DMS 273 (cell line): ENCODE results near the gene NEDD8.
"Not testable (repeated sequence)": the region's sequence is repeated elsewhere in the genome, so short reads cannot be mapped to it uniquely, and the experiment has no call there.

Source experiments
- DNase-seq: peaks from one replicate; lab custom pipeline; 2025; ENCODE audit not compliant: unreplicated experiment; lab: John Stamatoyannopoulos, UW

Gene NEDD8

GRCh38 chr14:24249230-24250021 lies 17.3 kb upstream of the NEDD8 start:
- no peak for DNase-seq

GRCh38 chr14:24247422-24247821 lies 15.3 kb upstream of the NEDD8 start:
- no peak for DNase-seq

- DNase-seq: no peak
Measured at GRCh38 chr14:24246765-24247212, 14.6 kb upstream of the NEDD8 start.

GRCh38 chr14:24245350-24245749 lies 13.2 kb upstream of the NEDD8 start:
- DNase-seq: not testable (repeated sequence)

DNA sequence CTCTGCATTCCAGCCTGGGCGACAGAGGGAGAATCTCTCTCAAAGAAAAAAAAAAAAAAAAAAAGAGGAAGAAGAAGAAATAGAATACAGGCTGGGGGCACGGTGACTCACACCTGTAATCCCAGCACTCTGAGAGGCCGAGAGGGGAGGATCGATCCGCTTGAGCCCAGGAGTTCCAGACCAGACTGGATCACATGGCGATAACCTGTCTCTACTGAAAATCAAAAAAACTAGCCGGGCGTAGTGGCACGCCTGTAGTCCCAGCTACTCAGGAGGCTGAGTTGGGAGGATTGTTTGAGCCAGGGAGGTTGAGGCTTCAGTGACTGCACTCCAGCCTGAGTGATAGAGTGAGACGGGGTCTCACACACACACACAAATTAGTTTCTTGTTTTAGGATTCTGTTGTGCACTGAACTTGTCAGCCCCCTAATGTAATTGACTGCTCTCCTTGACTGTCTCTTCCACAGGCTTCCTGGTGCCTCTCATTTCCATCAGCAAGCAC lies 11.2 kb upstream of the NEDD8 start:
- DNase-seq: no peak

DNA sequence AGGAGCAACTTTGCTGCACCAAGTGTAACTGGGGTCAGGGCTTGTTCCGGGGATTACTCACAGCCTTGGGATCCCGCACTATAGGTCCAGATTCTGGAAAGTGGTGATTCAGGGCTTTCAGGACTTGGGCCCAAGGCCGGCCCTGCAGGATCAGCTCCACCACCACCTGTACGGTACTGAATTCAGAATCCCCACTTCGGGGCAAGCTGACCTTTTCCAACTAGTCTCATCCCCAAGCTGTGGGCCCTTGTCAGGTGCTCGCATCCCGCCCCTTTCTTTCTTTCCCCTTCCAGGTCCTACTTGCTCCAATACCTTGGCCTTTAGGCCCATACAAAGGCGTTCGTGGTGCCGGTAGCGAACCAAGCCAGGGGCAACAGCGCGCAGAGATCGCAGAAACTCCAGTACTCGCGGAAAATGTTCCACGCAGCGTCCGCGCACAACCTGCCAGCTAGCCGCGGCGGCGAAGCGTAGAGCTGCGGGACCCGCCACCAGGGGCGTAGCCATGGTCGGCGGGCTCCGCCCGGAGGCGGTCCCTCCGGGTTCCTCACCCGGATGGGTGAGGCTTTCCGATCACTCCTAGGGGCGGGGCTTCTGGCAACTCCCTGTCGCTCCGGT lies 9.8 kb upstream of the NEDD8 start:
- DNase-seq: peak; percentile 97

GRCh38 chr14:24240110-24240918 lies 8.1 kb upstream of the NEDD8 start:
- no peak for DNase-seq

DNA sequence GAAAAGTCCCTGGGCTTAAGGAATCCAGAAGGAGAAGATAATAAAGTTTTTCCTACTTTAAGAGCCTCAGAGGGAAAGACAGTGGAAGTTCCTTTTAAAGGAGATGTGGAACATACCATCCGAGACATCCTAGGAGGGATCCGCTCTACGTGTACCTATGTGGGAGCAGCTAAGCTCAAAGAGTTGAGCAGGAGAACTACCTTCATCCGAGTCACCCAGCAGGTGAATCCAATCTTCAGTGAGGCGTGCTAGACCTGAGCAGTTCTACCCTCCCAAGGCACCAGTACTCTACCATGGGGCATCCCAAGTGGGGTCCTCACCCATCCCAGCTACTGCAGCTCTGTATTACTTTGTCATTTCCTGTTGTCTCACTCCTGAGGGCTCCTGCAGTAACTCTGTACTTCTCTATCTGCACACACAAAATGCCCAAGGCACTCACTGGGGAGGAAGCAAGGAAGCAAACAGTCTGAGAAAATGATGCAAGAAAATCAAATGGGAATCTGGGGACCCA lies 6.4 kb upstream of the NEDD8 start:
- no peak for DNase-seq

- DNase-seq: no peak
Measured at GRCh38 chr14:24238123-24238522, 6.0 kb upstream of the NEDD8 start.

DNA sequence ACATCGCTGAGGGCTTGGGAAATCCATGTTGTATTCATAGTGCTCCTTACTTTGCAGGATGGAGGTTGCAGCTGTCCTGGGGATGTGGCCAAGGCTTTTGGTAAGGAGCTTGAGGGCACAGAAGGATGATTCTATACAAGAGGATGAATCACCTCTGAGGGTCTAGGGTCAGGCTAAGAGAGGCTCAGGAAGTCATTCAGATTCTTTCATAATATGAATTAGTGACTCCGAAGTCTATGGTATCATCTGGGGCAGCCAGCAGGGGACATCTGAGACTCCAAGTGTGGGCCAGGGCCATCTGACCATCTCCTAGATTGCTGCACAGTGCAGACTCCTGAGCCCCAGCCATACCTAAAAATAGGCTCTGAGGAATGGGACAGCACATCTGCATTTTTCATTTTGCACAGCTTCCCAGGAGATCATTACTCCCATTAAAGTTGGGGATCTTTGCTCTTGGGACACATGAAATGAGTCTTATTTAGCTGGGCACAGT lies 5.3 kb upstream of the NEDD8 start:
- no peak for DNase-seq

DNA sequence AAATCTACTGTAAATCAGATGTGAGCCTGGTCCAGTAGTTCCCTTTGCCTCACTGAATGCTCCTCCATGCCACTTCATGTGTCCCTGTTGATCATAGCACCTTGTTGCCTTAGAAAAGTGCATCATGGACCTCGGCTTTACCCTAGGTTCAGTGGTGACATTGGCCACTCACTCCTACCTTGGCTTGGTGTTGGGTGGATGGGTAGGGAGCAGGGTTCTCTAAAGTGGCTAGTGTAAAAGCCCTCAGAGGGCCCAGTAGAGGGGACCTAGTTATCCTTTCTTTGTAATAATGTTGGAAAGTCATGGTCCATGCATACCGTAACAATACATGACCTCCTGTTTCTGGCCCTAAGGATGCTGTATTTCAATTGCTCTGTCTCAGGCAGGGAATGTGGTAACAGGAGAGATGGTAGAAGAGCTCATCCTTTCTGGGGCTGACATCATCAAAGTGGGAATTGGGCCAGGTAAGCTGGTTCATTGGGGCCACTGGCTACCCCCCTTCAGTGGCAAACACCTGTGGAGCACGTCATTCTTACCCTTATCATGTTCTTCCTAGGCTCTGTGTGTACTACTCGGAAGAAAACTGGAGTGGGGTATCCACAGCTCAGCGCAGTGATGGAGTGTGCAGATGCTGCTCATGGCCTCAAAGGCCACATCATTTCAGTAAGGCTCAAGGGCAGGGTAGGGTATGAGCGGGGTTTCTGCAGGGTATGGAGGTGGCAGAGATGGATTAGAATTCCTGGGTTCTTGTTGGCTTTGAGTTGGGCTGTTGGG lies 4.7 kb upstream of the NEDD8 start:
- no peak for DNase-seq

- no peak for DNase-seq
Measured at GRCh38 chr14:24235804-24236688, 3.9 kb upstream of the NEDD8 start.

GRCh38 chr14:24234095-24235005 lies 2.2 kb upstream of the NEDD8 start:
- no peak for DNase-seq

GRCh38 chr14:24233538-24233866 lies 1.3 kb upstream of the NEDD8 start:
- no peak for DNase-seq

GRCh38 chr14:24232645-24233537 lies 724 bp upstream of the NEDD8 start, which contains the start of gene GMPR2:
TSS of gene GMPR2 (plus strand) at chr14:24232929. CDS start at chr14:24233254, 325 bp downstream.
- DNase-seq: no peak

DNA sequence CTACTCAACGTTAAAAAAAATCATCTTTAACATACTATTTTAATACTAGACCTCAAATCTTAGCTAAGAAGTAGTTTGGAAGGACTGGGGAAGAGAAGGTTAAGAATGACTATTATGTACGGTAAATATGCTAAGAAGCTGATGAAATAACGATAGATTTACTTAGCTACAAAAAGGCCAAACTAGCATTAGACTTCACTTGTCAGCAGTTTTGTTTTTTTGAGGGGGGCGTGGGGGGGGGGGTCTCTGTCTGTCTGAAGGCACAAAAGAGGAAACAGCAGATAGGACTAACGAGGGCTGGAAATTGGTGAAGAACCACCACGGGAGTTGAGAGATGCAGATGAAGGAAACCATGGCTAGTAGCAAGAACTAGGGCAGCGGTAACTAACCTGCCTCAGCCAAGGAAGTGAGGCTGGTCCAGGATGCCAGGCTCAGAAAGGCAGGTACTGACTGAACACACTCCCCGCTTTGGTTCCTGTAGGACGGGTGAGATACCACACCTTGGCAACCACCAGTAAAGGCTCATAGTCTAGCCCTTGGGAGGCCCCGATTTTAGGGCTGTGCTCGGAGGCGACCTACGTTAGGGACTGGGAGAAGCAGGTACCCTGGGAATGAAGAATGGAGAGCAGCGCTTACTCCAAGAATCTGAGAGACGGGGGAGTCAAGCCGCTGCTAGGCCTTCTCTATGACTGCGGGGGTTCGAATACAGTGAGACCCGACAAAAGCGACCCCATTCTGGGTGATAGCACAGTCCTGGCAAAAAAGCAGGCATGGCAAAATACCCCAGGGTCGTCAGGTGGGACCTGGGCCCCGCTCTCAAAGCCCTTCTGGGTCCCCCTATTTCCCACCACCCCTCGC lies 675 bp downstream of the NEDD8 start:
- peak; percentile 56 for DNase-seq
